IPS DF 6.9 (cell line): Measurements from ENCODE around the gene LRP1B.

ENCODE experiments used
- DNase-seq: peaks from one replicate; pipeline ENCODE4 v3.0.0-alpha.2; 2013; ENCODE audit warnings: low read depth, low spot score
- H3K27ac ChIP-seq: one replicate; pipeline ENCODE4 v1.5.1; 2013; ENCODE audit warnings: low read length, control low read depth
- H3K27me3 ChIP-seq: 2 replicates; pipeline ENCODE4 v1.6.1; 2013; ENCODE audit warnings: mild to moderate bottlenecking, low read length; ENCODE audit not compliant: control insufficient read depth, insufficient read depth
- H3K36me3 ChIP-seq: 2 replicates; pipeline ENCODE4 v1.6.1; 2013; ENCODE audit warnings: low read length; ENCODE audit not compliant: control insufficient read depth, insufficient read depth
- H3K4me1 ChIP-seq: 2 replicates; pipeline ENCODE4 v1.6.1; 2013; ENCODE audit warnings: low read length; ENCODE audit not compliant: control insufficient read depth, insufficient read depth
- H3K4me3 ChIP-seq: 2 replicates; pipeline ENCODE4 v1.5.1; 2013; ENCODE audit warnings: mild to moderate bottlenecking, low read length
- H3K9me3 ChIP-seq: 2 replicates; pipeline ENCODE4 v1.6.1; 2013; ENCODE audit warnings: low read length, inconsistent platforms; ENCODE audit not compliant: control insufficient read depth, insufficient read depth
- WGBS: extraction: QIAGEN DNeasy Blood & Tissue Kit; methylation state at CpG from one replicate; pipeline ENCODE4 v1.1.7; 2013; ENCODE audit warnings: mixed read lengths, missing lambda C conversion rate; ENCODE audit not compliant: insufficient read length, insufficient coverage; 5-methylcytosine and 5-hydroxymethylcytosine counted together

Gene LRP1B

DNA sequence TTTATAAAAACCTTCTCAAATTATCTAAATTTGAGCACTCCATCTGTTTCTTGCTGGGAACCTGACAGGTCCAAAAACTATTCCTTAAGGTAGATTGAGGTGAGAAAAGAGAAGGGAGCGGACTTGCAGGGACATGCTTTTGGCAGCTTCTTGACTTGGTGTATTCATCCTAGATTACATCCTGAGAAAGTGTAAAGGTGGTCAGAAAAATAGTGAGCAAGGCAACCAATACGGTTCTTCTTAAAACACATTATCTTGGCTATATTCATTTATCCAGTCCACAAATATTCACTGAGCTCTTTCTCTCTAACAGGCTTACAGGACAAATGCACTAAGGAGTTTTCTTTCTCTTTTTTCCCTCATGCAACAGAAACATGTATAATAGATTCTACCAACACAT is 230.0 kb downstream of the LRP1B start:
- Histone ChIP-seq H3K4me3 (no peak overlapping the region), H3K9me3 (no peaks in the 10 kb centered on the region), H3K27ac (no peak overlapping the region), H3K4me1 (no peaks in the 10 kb centered on the region), H3K27me3 (no peaks in the 10 kb centered on the region), H3K36me3 (no peaks in the 10 kb centered on the region)
- DNase-seq: no peak
- WGBS: no CpG with 5 or more reads among the region's 2 CpGs

- no peak for DNase-seq
- H3K4me1 ChIP-seq: no peaks in the 10 kb centered on the region
- no peaks in the 10 kb centered on the region for H3K9me3 ChIP-seq
- H3K27me3 ChIP-seq: no peaks in the 10 kb centered on the region
- H3K4me3 ChIP-seq: no peak overlapping the region
- no peak overlapping the region for H3K27ac ChIP-seq
- no CpG with 5 or more reads among the region's 4 CpGs for WGBS
- no peaks in the 10 kb centered on the region for H3K36me3 ChIP-seq
These were observed 231.1 kb downstream of the LRP1B start for GRCh38 chr2:141899740-141900139.

- Histone ChIP-seq H3K36me3 (no peaks in the 10 kb centered on the region), H3K27ac (no peak overlapping the region), H3K4me1 (no peaks in the 10 kb centered on the region), H3K27me3 (no peaks in the 10 kb centered on the region), H3K9me3 (no peaks in the 10 kb centered on the region), H3K4me3 (no peak overlapping the region)
- no peak for DNase-seq
- WGBS: no CpG with 5 or more reads among the region's 1 CpG
These were observed 241.0 kb downstream of the LRP1B start for GRCh38 chr2:141889788-141890187.

DNA sequence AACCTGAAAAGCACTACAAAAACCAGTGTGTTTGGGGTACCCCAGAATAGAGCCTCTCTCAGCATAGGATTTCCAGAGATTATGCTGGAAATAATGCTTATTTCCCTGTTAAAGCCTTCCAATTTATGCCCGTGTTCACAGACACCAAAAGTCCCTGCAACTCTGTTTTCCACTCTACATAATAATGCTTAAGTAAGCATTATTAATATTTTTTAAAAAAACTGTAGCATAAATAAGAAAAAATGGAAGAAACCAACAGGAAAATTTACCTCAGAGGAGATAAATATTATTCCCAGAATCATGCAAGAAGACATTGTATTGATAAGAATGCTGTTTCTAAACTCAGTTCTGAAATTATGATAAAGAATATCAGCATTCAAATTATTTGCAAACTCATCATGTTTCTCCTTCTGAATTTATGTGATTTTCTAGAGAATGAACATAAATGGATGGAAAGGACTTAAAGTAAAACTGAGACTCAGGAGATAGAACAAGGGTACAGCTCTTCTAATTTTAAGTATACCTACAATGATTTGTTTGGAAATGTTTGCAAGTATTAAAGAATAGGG is 241.7 kb downstream of the LRP1B start:
- H3K27me3 ChIP-seq: no peaks in the 10 kb centered on the region
- no peaks in the 10 kb centered on the region for H3K36me3 ChIP-seq
- no peak overlapping the region for H3K4me3 ChIP-seq
- DNase-seq: no peak
- H3K4me1 ChIP-seq: no peaks in the 10 kb centered on the region
- no CpG with 5 or more reads among the region's 1 CpG for WGBS
- no peaks in the 10 kb centered on the region for H3K9me3 ChIP-seq
- no peak overlapping the region for H3K27ac ChIP-seq

GRCh38 chr2:141887363-141887762 is 243.5 kb downstream of the LRP1B start:
- no peaks in the 10 kb centered on the region for H3K36me3 ChIP-seq
- no peaks in the 10 kb centered on the region for H3K9me3 ChIP-seq
- no peaks in the 10 kb centered on the region for H3K27me3 ChIP-seq
- no peak overlapping the region for H3K4me3 ChIP-seq
- no peak for DNase-seq
- H3K27ac ChIP-seq: no peak overlapping the region
- H3K4me1 ChIP-seq: no peaks in the 10 kb centered on the region
- WGBS: no CpG with 5 or more reads among the region's 3 CpGs

GRCh38 chr2:141878016-141878415 is 252.8 kb downstream of the LRP1B start:
- DNase-seq: no peak
- no peak overlapping the region for H3K4me3 ChIP-seq
- H3K36me3 ChIP-seq: no peaks in the 10 kb centered on the region
- no peak overlapping the region for H3K27ac ChIP-seq
- no peaks in the 10 kb centered on the region for H3K4me1 ChIP-seq
- H3K27me3 ChIP-seq: no peaks in the 10 kb centered on the region
- H3K9me3 ChIP-seq: no peaks in the 10 kb centered on the region
- WGBS: no CpG with 5 or more reads among the region's 1 CpG

GRCh38 chr2:141871913-141872634 is 258.7 kb downstream of the LRP1B start:
- no peaks in the 10 kb centered on the region for H3K9me3 ChIP-seq
- H3K36me3 ChIP-seq: no peaks in the 10 kb centered on the region
- no peak overlapping the region for H3K27ac ChIP-seq
- H3K4me3 ChIP-seq: no peak overlapping the region
- no peaks in the 10 kb centered on the region for H3K4me1 ChIP-seq
- no CpG with 5 or more reads among the region's 3 CpGs for WGBS
- DNase-seq: no peak
- H3K27me3 ChIP-seq: no peaks in the 10 kb centered on the region

DNA sequence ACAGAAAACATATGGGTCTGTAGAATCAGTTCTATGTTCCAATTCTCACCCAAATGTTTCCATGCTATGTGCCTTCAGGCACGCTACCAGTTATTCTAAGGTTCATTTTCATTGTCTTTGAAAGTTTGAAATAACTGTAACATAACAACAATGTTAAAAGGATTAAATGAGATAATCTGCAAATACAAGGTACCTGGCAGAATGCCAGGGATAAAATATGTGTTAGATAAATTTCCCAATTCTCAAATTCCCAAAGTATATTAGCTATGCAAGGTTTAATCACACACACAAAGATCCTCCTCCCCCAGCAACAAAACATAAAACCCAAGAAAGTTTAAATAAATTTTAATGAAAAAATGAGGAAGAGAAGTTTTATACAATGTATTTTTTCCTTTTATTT is 261.2 kb downstream of the LRP1B start:
- no peaks in the 10 kb centered on the region for H3K36me3 ChIP-seq
- no peaks in the 10 kb centered on the region for H3K4me1 ChIP-seq
- H3K9me3 ChIP-seq: no peaks in the 10 kb centered on the region
- no peak overlapping the region for H3K4me3 ChIP-seq
- DNase-seq: no peak
- no peak overlapping the region for H3K27ac ChIP-seq
- no CpG with 5 or more reads among the region's 1 CpG for WGBS
- no peaks in the 10 kb centered on the region for H3K27me3 ChIP-seq

DNA sequence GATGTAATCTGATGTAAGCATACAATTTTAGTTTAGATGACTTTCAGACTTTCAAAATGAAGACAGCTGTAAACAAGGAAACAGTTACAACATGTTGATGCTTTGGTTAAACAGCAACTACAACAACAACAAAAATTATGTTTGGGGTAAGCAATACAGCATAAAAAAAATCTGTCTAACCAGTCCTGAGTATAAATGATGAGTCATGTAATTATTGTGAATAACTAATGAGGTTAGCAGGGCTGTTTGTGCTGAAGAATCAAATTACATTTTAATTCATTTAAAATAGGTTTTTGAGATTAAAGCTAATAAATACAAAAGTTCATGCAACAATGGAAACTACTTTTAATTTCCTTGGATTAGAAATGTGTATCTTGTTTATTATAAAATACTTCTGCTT is 266.9 kb downstream of the LRP1B start:
- Histone ChIP-seq H3K4me1 (no peaks in the 10 kb centered on the region), H3K27me3 (no peaks in the 10 kb centered on the region), H3K4me3 (no peak overlapping the region), H3K9me3 (no peaks in the 10 kb centered on the region), H3K36me3 (no peaks in the 10 kb centered on the region), H3K27ac (no peak overlapping the region)
- no peak for DNase-seq

GRCh38 chr2:141856215-141856919 is 274.4 kb downstream of the LRP1B start:
- Histone ChIP-seq H3K4me1 (no peaks in the 10 kb centered on the region), H3K36me3 (no peaks in the 10 kb centered on the region), H3K27ac (no peak overlapping the region), H3K27me3 (no peaks in the 10 kb centered on the region), H3K4me3 (no peak overlapping the region), H3K9me3 (no peaks in the 10 kb centered on the region)
- WGBS: no CpG with 5 or more reads among the region's 5 CpGs
- DNase-seq: no peak
